ENCODE results near the gene ABI3BP. TPM values are rescaled to one million over a fixed set of nuclear protein-coding genes. Genes with fewer than 3 reads are reported as not detected.

The ABI3BP gene
- total and polyA plus RNA-seq, 7 donors = 1.6 to 23.9 (median 6.9) TPM

GRCh38 chr3:100761951-100762350, 231.3 kb downstream of the ABI3BP start:
- no peak for TF ChIP-seq CTCF (IDR thresholded peaks at IDR 0.05)
- H3K27me3 ChIP-seq (ENCODE audit: insufficient read depth in 3 of 3, low read length in 2 of 3) = no peaks in the 10 kb centered on the region
- no peak overlapping the region for H3K4me3 ChIP-seq
- H3K27ac ChIP-seq = no peak overlapping the region
- DNase-seq (no peak), ATAC-seq (no peak)
- intact Hi-C loops (cut with DNase I) = no loop called here
- peaks cover under 1% of the 10 kb centered on the region for H3K4me1 ChIP-seq
- no peaks in the 10 kb centered on the region for H3K9me3 ChIP-seq
- H3K36me3 ChIP-seq (ENCODE audit: insufficient read depth in 1 of 2, low read depth in 1 of 2) = peaks cover 0 to 7% of the 10 kb centered on the region in 2 donors

- peak; percentile 7 for TF ChIP-seq CTCF (IDR thresholded peaks at IDR 0.05)
- Histone ChIP-seq H3K27me3 (ENCODE audit: insufficient read depth in 3 of 3, low read length in 2 of 3) (no peaks in the 10 kb centered on the region), H3K27ac (no peak overlapping the region), H3K36me3 (ENCODE audit: insufficient read depth in 1 of 2, low read depth in 1 of 2) (peaks cover 0 to 6% of the 10 kb centered on the region in 2 donors), H3K4me3 (no peak overlapping the region), H3K4me1 (peaks cover 6% of the 10 kb centered on the region), H3K9me3 (no peaks in the 10 kb centered on the region)
- WGBS, 3 donors = 63 to 75% (median 70%) methylated on average over 1 of the region's 1 CpG
- DNase-seq (no peak), ATAC-seq (peak in 2 of 4 donors; percentile 43 to 54)
- intact Hi-C loops (cut with DNase I) = no loop called here
These were observed 231.8 kb downstream of the ABI3BP start for GRCh38 chr3:100761211-100761942.

GRCh38 chr3:100760377-100760776, 232.8 kb downstream of the ABI3BP start:
- peaks cover 13% of the 10 kb centered on the region for H3K4me1 ChIP-seq
- WGBS, 3 donors = 33 to 53% (median 39%) methylated on average over 4 of the region's 4 CpGs
- H3K36me3 ChIP-seq (ENCODE audit: insufficient read depth in 1 of 2, low read depth in 1 of 2) = no peaks in the 10 kb centered on the region
- intact Hi-C loops (cut with DNase I) = no loop called here
- no peak overlapping the region for H3K27ac ChIP-seq
- H3K27me3 ChIP-seq (ENCODE audit: insufficient read depth in 3 of 3, low read length in 2 of 3) = no peaks in the 10 kb centered on the region
- no peak overlapping the region for H3K4me3 ChIP-seq
- TF ChIP-seq CTCF (IDR thresholded peaks at IDR 0.05) = no peak
- ATAC-seq = no peak
- DNase-seq = no peak
- no peaks in the 10 kb centered on the region for H3K9me3 ChIP-seq

- Histone ChIP-seq H3K27ac (no peak overlapping the region), H3K4me3 (no peak overlapping the region), H3K9me3 (no peaks in the 10 kb centered on the region), H3K36me3 (ENCODE audit: insufficient read depth in 1 of 2, low read depth in 1 of 2) (no peaks in the 10 kb centered on the region), H3K4me1 (peaks cover 14% of the 10 kb centered on the region), H3K27me3 (ENCODE audit: insufficient read depth in 3 of 3, low read length in 2 of 3) (no peaks in the 10 kb centered on the region)
- TF ChIP-seq CTCF (IDR thresholded peaks at IDR 0.05) = no peak
- DNase-seq = no peak
- intact Hi-C loops (cut with DNase I) = no loop called here
- no peak for ATAC-seq
These were observed 233.3 kb downstream of the ABI3BP start for GRCh38 chr3:100759950-100760349.

GRCh38 chr3:100759159-100759558, 234.1 kb downstream of the ABI3BP start:
- peaks cover 22% of the 10 kb centered on the region for H3K4me1 ChIP-seq
- ATAC-seq = no peak
- H3K9me3 ChIP-seq = no peaks in the 10 kb centered on the region
- TF ChIP-seq CTCF (IDR thresholded peaks at IDR 0.05) = no peak
- no peak for DNase-seq
- peaks cover 0 to 2% of the 10 kb centered on the region in 2 donors for H3K36me3 ChIP-seq (ENCODE audit: insufficient read depth in 1 of 2, low read depth in 1 of 2)
- H3K27me3 ChIP-seq (ENCODE audit: insufficient read depth in 3 of 3, low read length in 2 of 3) = no peaks in the 10 kb centered on the region
- H3K27ac ChIP-seq = no peak overlapping the region
- 46 to 69% (median 55%) methylated on average over 3 of the region's 3 CpGs for WGBS, 3 donors
- H3K4me3 ChIP-seq = no peak overlapping the region
- intact Hi-C loops (cut with DNase I) = no loop called here

Data from psoas muscle (tissue), 8 donors.